Hepatocyte (in vitro differentiated cells): ENCODE results near the gene NOP53. TPM values are rescaled to one million over a fixed set of nuclear protein-coding genes. Genes with fewer than 3 reads are reported as not detected.
A peak's percentile ranks its signal among the peaks of the same experiment; 100 is the strongest.

ENCODE experiments used
- DNase-seq: peaks from one replicate; pipeline ENCODE4 v3.0.0-alpha.2; 2016; ENCODE audit warnings: low spot score
- H2AFZ ChIP-seq: fragments of 200-600 bp; sonication (generic); 2 replicates; pipeline ENCODE4 v1.6.0; 2016; ENCODE audit warnings: antibody characterized with exemption, mild to moderate bottlenecking
- H3K27ac ChIP-seq: fragments of 200-600 bp; sonication (generic); 2 replicates; pipeline ENCODE4 v1.5.1; 2016; ENCODE audit warnings: mild to moderate bottlenecking
- H3K27me3 ChIP-seq: fragments of 200-600 bp; sonication (generic); 2 replicates; pipeline ENCODE4 v1.6.1; 2016
- H3K36me3 ChIP-seq: fragments of 200-600 bp; sonication (generic); replicated peaks from 2 replicates; pipeline ENCODE4 v1.5.1; 2016; ENCODE audit warnings: low read depth; ENCODE audit not compliant: insufficient read depth
- H3K4me1 ChIP-seq: fragments of 200-600 bp; sonication (generic); 2 replicates; pipeline ENCODE4 v1.5.1; 2016; ENCODE audit warnings: mild to moderate bottlenecking, moderate library complexity; ENCODE audit not compliant: insufficient read depth
- H3K4me2 ChIP-seq: fragments of 200-600 bp; sonication (generic); 2 replicates; pipeline ENCODE4 v1.6.0; 2016
- H3K4me3 ChIP-seq: fragments of 200-600 bp; sonication (generic); 2 replicates; pipeline ENCODE4 v1.5.1; 2016; ENCODE audit warnings: mild to moderate bottlenecking
- H3K79me2 ChIP-seq: fragments of 200-600 bp; sonication (generic); 2 replicates; pipeline ENCODE4 v1.6.0; 2017; ENCODE audit warnings: mild to moderate bottlenecking
- H3K9me2 ChIP-seq: fragments of 200-600 bp; sonication (generic); replicated peaks from 2 replicates; pipeline ENCODE4 v1.6.0; 2017; ENCODE audit warnings: mild to moderate bottlenecking; ENCODE audit not compliant: insufficient read depth
- H3K9me3 ChIP-seq: fragments of 200-600 bp; sonication (generic); 2 replicates; pipeline ENCODE4 v1.5.1; 2016; ENCODE audit warnings: low read depth, mild to moderate bottlenecking
- H4K20me1 ChIP-seq: fragments of 200-600 bp; sonication (generic); 2 replicates; pipeline ENCODE4 v1.6.0; 2016; ENCODE audit warnings: mild to moderate bottlenecking; ENCODE audit not compliant: insufficient read depth, poor library complexity, severe bottlenecking
- CTCF ChIP-seq: fragments of 200-600 bp; sonication (generic); IDR thresholded peaks from 2 replicates; pipeline ENCODE4 v1.5.1; 2016; ENCODE audit warnings: antibody characterized with exemption, mild to moderate bottlenecking; ENCODE audit not compliant: poor library complexity
- EZH2 ChIP-seq: fragments of 200-600 bp; sonication (generic); IDR thresholded peaks from 2 replicates; pipeline ENCODE4 v1.6.1; 2016; ENCODE audit warnings: antibody characterized with exemption, mild to moderate bottlenecking, borderline replicate concordance
- EZH2phosphoT487 ChIP-seq: fragments of 200-600 bp; sonication (generic); IDR thresholded peaks from one replicate; pipeline ENCODE4 v1.6.1; 2018; ENCODE audit warnings: antibody characterized with exemption, mild to moderate bottlenecking, low read depth, moderate library complexity; ENCODE audit not compliant: unreplicated experiment, severe bottlenecking
- WGBS: methylation state at CpG from one replicate; pipeline ENCODE4 v1.1.6; 2016; ENCODE audit warnings: low lambda C conversion rate; ENCODE audit errors: missing lambda C conversion rate; 5-methylcytosine and 5-hydroxymethylcytosine counted together
- polyA plus RNA-seq: library from polyadenylated mRNA; unstranded; fragments of >200 nt; fragmentation: Nextera tagmentation; extraction: Ambion mirVana; gene quantifications from 2 replicates; pipeline ENCODE4 v1.2.1, GENCODE V29; 2016
- total RNA-seq: library from RNA; depleted of rRNA; stranded (reverse); fragments of >200 nt; gene quantifications from 2 replicates; pipeline ENCODE4 v1.2.3, GENCODE V29; 2014

NOP53 gene
- total and polyA plus RNA-seq, 2 experiments from 2014 or later, result 93.3 to 96.7 TPM

- Histone ChIP-seq H3K79me2 (peaks cover 33% of the 10 kb centered on the region), H3K4me1 (peaks cover 7% of the 10 kb centered on the region), H3K36me3 (no peaks in the 10 kb centered on the region), H3K9me3 (no peaks in the 10 kb centered on the region), H3K4me3 (peak overlapping the region; percentile 99), H3K27me3 (no peaks in the 10 kb centered on the region), H3K4me2 (peak overlapping the region; percentile 94), H3K9me2 (no peaks in the 10 kb centered on the region), H2AFZ (peak overlapping the region; percentile 97), H3K27ac (peak overlapping the region; percentile 99), H4K20me1 (peaks cover 3% of the 10 kb centered on the region)
- TF ChIP-seq CTCF, result no peak
- TF ChIP-seq EZH2, result no peak
- no peak for TF ChIP-seq EZH2phosphoT487
- WGBS, result 2% methylated on average over 10 of the region's 20 CpGs
- peak; percentile 38 for DNase-seq
Measured at GRCh38 chr19:47778954-47779351, 33.6 kb downstream of the NOP53 start.

- H2AFZ ChIP-seq, result no peak overlapping the region
- peak; percentile 29 for DNase-seq
Measured at GRCh38 chr19:47779524-47780214, 34.3 kb downstream of the NOP53 start.

GRCh38 chr19:47780215-47780551 lies 34.8 kb downstream of the NOP53 start:
- DNase-seq, result no peak
- no peak overlapping the region for H3K27ac ChIP-seq
- no peaks in the 10 kb centered on the region for H3K9me2 ChIP-seq
- H3K36me3 ChIP-seq, result no peaks in the 10 kb centered on the region
- peaks cover 3% of the 10 kb centered on the region for H4K20me1 ChIP-seq
- no peaks in the 10 kb centered on the region for H3K27me3 ChIP-seq
- 85% methylated on average over 4 of the region's 9 CpGs for WGBS
- peak overlapping the region; percentile 4 for H3K4me3 ChIP-seq
- H3K9me3 ChIP-seq, result no peaks in the 10 kb centered on the region
- H3K4me2 ChIP-seq, result peak overlapping the region; percentile 94
- peaks cover 33% of the 10 kb centered on the region for H3K79me2 ChIP-seq
- peaks cover 7% of the 10 kb centered on the region for H3K4me1 ChIP-seq
- TF ChIP-seq EZH2 (no peak), CTCF (no peak), EZH2phosphoT487 (no peak)
- no peak overlapping the region for H2AFZ ChIP-seq

More at GRCh38 chr19:47779524-47780214, 34.3 kb downstream of the NOP53 start:
- Histone ChIP-seq H3K36me3 (no peaks in the 10 kb centered on the region), H3K9me2 (no peaks in the 10 kb centered on the region), H3K4me3 (peak overlapping the region; percentile 4), H3K4me2 (peak overlapping the region; percentile 94), H3K9me3 (no peaks in the 10 kb centered on the region), H3K27me3 (no peaks in the 10 kb centered on the region), H4K20me1 (peaks cover 3% of the 10 kb centered on the region), H3K4me1 (peaks cover 7% of the 10 kb centered on the region), H3K79me2 (peaks cover 33% of the 10 kb centered on the region), H3K27ac (no peak overlapping the region)
- TF ChIP-seq CTCF (no peak), EZH2phosphoT487 (no peak), EZH2 (no peak)
- WGBS, result 53% methylated on average over 24 of the region's 24 CpGs
